SH-SY5Y (cell line): ENCODE measurements around the gene SF3A2.

Source experiments
- GATA2 ChIP-seq: IDR thresholded peaks from 2 replicates; pipeline ENCODE4 v1.6.1; 2011; ENCODE audit warnings: mild to moderate bottlenecking, low read depth, low read length
- GATA3 ChIP-seq: IDR thresholded peaks from 2 replicates; pipeline ENCODE4 v1.6.1; 2011; ENCODE audit warnings: low read depth, mild to moderate bottlenecking, low read length, moderate library complexity

Gene SF3A2

DNA sequence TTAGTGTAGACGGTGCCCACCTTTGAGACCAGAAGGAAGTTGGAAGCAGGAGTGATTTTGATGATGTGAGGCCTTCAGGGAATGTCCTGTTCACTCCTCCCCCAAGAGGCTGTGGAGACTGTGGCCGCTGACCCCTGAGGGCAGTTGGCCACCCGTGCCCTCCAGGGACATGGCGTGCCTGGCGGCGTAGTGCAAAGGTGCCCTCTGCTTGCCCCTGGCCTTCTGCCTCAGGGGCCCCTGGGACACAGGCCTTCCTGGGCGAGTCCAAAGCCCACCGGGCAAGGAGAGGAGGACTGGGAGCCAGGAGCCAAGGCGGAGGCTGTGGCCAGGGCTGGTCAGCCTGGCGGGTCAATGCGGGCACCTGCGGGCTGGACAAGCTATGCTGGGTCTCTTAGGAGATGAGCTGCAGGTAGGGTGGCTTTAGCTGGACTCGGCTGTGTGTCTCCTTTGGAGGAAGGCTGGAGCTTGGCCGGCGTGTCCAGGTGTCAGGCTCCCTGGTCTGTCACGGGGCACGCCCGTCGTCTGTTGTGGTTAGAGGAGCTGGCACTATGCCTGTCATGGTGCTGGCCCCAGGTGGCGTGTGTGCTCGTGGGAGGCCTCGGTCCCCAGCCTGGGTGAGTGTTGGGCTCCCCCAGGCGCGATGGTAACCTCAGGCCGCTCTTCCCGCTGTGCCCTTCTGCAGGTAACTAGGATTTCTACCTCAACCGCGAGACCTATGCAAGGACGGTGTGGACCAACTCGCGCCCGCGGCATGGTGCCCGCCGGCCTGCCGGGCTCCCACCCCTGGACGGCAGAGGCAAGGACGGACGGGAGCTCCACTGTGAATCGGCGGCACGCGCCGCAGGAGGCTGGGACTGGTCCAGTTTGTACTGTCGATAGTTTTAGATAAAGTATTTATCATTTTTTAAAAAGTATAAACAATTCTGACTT, 7.3 kb upstream of the SF3A2 start:
- TF ChIP-seq GATA3, result no peak
- no peak for TF ChIP-seq GATA2

DNA sequence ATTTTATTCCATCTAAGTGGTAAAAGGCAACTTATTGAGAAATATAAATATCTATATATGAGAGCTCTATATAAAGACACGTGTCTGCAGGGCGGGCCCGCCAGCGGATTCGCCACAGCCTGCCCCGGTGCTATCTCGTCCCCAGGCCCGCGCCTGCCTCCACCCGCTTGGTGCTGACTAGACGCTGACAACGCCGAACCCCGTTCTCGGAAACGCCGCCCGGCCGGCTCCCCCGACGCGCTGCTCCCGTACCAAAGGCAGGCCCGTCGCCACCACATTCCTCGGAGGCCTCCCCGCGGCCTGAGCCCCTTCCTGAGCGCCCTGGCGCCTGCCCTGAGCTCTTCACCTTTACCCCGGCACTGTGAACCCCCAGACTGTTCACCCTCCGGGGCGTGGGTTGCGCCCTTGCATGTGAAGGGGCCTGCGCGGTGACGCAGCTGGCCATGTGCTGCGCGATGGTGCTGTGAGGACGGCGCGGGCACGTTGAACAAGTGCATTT, 6.5 kb upstream of the SF3A2 start:
- TF ChIP-seq GATA3, result no peak

DNA sequence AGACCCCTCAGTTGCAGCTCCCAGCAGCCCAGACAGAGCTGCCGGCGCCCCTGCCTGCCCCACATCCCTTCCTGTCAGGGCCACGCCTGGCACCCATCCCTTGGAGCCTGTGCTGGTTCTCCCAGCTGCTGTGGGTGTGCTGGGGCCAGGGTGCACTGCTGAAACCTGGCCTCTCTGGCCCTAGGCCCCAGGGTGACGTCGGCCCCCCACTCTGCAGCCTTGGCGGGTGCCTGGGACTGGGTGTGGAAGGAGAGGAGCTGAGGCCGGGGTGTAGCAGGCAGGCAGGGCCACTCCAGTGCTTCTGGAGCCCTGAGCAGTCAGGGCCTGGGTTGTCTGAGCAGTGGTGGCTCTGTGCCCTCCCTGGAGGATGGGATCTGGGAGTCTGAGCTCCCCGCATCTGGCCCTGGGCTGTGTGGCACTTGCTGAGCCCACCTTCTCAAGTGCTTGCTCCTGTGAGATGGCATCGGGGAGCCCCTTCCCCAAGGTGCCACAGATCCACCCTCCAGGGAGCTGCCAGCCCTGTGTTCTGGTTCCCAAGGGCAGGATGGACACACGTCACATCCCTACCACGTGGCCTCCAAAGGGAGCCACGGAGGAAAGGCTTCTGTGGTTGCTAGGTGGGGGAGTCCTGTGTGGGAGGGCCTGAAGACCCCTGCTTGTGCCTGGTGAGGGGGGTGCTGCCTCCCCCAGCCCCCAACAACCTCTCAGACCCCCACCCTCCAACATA, 5.7 kb upstream of the SF3A2 start:
- no peak for TF ChIP-seq GATA3

DNA sequence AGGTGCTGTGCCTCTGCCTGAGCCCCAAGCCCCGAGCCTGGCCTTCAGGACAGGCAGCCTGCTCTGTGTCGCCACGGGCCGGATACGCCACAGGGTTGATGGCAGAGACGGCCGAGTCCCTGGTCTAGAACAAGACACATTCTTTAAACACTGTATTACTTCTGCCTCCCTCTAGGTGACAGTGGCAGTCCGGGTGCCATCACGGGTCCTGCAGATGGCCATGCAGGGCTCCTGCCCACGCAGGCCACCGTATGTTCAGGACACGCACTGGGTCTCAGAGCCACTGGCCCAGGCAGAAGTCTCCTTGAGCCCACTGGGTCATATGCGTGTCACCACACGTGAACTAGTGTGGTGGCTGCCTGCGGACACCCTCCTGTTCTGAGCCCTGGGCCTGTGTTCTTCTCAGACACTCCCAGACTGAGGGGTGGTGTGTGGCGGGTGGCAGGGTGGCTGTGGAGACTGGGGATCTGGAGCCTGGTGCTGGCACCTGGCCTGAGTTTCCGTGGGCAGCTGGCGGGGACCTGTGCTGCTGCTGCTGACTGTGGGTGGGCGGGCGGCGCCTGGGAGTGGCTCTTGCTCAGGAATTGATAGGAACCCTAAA, 4.9 kb upstream of the SF3A2 start:
- TF ChIP-seq GATA2 (no peak), GATA3 (no peak)

DNA sequence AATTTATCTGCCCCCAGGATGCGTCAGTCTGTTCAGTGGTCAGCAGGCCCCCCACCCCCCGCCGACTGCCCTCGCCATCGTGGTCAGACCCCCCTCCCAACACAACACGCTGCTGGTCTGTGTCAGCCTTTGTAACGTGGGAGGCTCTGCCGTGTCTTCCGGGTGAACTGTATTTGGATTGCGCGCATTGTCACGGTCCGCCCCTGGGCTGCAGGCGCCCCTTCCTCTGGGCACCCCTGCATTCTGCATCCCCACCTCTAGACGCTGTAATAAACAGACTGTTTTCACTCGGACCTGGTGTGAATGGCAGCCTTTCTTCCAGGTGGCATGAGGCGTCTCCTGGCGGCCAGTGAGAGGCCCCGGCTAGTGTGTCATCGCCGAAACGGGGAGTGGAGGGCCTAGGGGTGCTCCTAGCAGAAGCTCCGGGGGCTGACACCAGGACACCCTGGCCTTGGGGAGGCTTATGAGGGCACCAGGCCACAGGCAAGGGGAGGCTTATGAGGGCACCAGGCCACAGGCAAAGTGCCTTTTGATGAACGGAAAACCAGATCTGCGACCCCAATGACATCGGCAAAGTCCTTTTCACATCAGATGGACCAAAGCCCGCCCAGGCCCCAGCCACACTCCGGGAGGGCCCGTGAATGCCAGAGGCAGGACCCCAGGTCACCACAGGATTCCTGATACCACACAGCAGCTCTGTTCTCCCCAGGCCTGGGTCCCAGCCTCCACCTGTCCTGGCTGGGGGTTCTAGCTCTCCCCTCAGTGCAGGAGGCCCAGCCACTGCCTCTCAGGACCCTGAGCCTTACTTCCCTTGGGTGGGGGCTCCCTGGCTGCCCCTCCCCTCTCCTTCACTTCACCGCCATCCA, 4.1 kb upstream of the SF3A2 start:
- TF ChIP-seq GATA2 (no peak), GATA3 (no peak)

DNA sequence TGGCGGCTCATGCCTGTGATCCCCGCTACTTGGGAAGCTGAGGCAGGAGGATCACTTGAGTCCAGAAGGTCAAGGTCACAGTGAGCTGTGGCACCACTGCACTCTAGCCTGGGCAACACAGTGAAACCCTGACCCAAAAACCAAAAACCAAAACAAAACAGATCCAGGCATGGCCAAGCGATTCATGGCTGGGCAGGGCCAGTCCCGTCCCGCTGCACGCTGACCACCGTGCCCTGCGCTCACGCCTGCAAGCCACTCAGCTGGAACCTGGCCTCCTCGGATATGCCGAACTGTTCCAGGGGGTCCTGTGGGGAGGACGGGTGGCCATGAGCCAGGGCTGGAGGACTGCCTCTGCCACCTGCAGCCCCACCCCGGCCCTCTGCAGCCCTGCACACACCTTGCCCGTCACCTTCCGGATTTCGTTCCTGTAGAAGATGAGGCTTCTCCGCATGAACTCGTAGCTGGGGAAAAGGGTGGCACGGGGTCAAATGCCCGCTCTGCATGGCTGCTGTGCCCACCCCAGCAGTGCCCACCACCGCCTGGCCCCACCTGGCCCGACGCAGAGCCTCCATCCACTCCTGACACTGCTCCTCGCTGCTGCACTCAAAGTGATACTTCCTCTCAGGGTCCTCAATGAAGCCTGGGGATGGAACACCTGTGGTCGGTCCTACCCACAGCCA, 2.9 kb upstream of the SF3A2 start:
- TF ChIP-seq GATA2 (no peak), GATA3 (no peak)

DNA sequence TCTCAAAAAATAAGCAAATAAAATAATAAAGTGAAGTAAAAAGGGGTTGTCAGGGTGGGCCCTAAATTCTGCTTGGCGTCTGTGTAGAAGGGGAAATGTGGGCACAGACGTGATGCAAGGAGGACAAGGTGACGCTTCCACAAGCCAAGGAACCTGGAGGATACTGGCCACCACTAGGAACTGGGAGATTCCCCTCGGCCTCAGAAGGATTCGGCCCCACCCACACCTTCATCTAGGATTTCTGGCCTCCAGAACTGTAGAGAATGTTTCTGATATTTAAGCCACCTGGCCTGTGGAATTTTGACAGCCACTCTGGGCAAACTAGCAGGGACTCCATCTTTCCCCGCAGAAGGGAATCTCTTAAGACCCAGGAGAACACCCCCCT, 1.6 kb upstream of the SF3A2 start:
- TF ChIP-seq GATA2, result no peak
- TF ChIP-seq GATA3, result no peak

DNA sequence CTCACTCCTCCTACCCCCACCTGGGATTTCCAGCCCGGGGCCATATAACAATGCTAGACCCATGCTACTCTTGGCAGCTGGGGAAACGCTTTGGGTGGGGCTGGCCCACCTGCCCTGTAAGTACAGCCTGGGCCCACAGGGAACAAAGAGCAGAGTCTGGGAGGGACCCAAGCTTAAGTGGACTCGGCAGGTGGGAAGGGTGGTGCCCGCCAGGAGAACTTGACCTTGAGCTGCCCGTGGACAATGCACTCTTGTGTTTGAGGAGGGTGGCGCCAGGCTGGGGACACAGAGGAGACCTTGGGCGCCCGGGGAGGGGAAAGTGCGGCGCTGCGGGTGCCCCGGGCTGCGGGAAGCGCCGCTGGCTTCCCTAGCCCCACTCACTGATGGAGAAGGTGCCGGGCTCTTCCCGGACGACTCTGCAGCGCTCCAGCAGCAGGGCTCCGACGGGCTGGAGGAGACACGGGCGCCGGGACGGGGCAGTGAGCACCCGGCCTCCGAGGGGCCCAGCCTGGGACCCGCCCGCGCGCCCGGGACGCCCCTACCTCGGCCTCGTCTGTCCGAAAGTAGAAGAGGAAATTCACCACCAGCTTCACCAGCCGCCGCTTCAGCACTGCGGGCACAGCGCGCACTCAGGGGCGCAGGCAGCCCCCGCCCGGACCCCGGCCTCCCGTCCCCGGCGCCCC, 1.1 kb upstream of the SF3A2 start:
- TF ChIP-seq GATA3 (no peak), GATA2 (no peak)

DNA sequence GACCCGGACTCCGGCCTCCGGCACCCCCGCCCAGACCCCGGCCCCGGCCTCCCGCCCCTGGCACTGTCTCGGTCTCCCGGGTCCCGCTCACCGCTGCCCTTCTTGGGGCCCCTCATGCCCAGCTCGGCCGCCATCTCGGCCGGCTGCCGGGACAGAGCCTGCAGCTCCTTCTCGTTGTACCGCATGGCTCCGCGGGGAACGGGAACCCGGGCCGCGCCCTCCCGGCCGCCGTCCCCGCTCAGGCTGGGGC, 635 bp upstream of the SF3A2 start:
- TF ChIP-seq GATA2, result no peak

DNA sequence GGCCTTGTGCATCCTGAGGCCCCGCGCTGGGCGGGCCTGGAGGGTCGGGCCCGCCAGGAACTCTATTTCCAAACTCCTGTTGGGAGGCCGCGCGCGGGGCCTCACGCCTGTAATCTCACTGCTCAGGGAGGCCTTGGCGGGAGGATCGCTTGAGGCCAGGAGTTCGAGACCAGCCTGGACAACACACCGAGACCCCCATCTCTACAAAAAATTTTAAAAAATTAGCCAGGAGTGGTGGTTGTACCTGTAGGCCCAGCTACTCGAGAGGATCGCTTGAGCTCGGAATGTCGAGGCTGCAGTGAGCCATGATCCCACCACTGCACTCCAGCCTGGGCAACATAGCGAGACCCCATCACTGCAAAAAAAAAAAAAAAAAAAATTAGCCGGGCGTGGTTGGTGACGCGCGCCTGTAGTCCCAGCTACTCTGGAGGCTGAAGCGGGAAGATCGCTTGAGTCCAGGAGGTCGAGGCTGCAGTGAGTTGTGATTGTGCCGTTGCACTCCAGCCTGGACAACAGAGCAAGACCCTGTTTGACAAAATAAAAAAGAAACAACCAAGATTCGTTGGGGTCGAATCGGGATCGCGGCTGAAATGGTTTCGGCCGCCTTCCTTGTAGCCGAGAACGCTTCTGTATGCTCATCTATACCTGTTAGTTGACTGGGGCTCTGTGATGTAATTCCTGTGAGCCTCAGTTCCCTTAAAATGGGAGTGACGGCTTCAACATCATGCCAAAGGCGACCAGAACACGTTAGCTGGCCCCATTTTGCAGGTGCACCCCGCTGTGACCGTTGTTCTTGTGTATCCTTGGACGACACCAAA, 636 bp downstream of the SF3A2 start:
- TF ChIP-seq GATA3, result no peak
- TF ChIP-seq GATA2, result no peak

DNA sequence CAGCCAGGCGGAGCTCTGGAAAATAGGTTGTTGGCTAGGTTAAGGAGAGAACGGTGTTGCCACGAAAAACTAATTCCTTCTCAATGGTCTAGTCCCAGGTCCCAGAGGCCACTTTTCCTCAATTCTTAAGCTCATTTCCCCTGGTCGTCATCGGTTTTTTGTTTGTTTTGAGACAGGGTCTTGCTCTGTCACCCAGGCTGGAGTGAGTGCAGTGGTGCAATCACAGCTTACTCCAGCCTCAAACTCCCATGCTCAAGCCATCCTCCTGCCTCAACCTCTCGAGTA, 1.2 kb downstream of the SF3A2 start:
- TF ChIP-seq GATA3 (no peak), GATA2 (no peak)

DNA sequence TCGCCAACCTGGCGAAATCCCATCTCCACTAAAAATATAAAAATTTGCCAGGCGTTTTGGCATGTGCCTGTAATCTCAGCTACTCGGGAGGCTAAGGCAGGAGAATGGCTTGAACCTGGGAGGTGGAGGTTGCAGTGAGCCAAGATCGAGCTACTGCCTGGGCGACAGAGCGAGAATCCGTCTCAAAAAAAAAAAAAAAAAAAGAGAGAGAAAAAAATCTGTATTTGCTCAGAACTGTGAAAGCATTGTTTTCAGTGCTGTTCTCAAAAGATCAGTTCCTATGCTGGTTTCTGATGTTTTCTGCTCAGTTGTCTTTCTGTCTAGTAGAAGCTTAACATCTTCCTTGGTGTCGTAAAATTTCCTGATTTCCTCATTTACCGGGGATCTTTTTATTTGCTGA, 2.5 kb downstream of the SF3A2 start:
- no peak for TF ChIP-seq GATA3
- no peak for TF ChIP-seq GATA2
